Measurements from ENCODE around the gene KCNQ1. TPM values are rescaled to one million over a fixed set of nuclear protein-coding genes. Genes with fewer than 3 reads are reported as not detected.

The KCNQ1 gene
- total RNA-seq, 3 donors from 2014 or later (not counting 1 experiment from before 2014, with no cell fraction given): 1.9 to 7.8 (median 3.3) TPM

- intact Hi-C loops (cut with micrococcal nuclease): no loop called here
- no peaks in the 10 kb centered on the region for H3K36me3 ChIP-seq (ENCODE audit: control insufficient read depth, insufficient read depth, low read length)
- H3K27ac ChIP-seq (ENCODE audit: low read length): no peak overlapping the region
- Mint-ChIP-seq H3K36me3 (no peaks in the 10 kb centered on the region), H3K27ac (no peak overlapping the region), H3K9me3 (no peaks in the 10 kb centered on the region), H3K4me1 (no peaks in the 10 kb centered on the region), H3K27me3 (ENCODE audit: low read depth in 2 of 2) (no peaks in the 10 kb centered on the region), H3K4me3 (no peak overlapping the region)
- H3K9me3 ChIP-seq (ENCODE audit: control insufficient read depth, insufficient read depth, low read length): no peaks in the 10 kb centered on the region
- H3K4me1 ChIP-seq (ENCODE audit: control insufficient read depth, insufficient read depth, low read length): no peaks in the 10 kb centered on the region
- no peak overlapping the region for H3K4me3 ChIP-seq (ENCODE audit: low read length)
- ATAC-seq (no peak), DNase-seq (no peak)
- no peaks in the 10 kb centered on the region for H3K27me3 ChIP-seq (ENCODE audit: control insufficient read depth, insufficient read depth, low read length)
- no peak for TF ChIP-seq CTCF (IDR thresholded peaks at IDR 0.05)
- 92% methylated on average over 7 of the region's 7 CpGs for WGBS (ENCODE audit: insufficient coverage)
These were observed 241.8 kb downstream of the KCNQ1 start for GRCh38 chr11:2686360-2687222.

DNA sequence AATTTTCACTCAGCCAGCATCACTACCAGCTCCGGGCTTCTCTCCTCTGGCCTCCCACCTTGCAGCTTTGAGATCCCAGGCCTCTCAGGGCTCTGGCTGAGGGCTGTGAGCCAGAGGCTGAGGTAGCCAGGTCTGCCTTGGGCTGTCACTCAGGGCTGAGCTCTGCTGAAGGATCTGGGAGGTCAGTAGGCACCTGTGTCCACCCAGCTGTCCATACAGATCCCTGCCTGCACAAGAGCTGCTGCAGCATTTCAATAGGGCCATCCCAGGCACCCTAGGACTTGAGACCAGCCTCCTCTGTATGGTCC lies 242.4 kb downstream of the KCNQ1 start:
- ATAC-seq (no peak), DNase-seq (no peak)
- Histone ChIP-seq H3K9me3 (ENCODE audit: control insufficient read depth, insufficient read depth, low read length) (no peaks in the 10 kb centered on the region), H3K4me3 (ENCODE audit: low read length) (no peak overlapping the region), H3K36me3 (ENCODE audit: control insufficient read depth, insufficient read depth, low read length) (no peaks in the 10 kb centered on the region), H3K27ac (ENCODE audit: low read length) (no peak overlapping the region), H3K4me1 (ENCODE audit: control insufficient read depth, insufficient read depth, low read length) (no peaks in the 10 kb centered on the region), H3K27me3 (ENCODE audit: control insufficient read depth, insufficient read depth, low read length) (no peaks in the 10 kb centered on the region)
- no peaks in the 10 kb centered on the region for H3K4me1 Mint-ChIP-seq
- no peak overlapping the region for H3K4me3 Mint-ChIP-seq
- no peak for TF ChIP-seq CTCF (IDR thresholded peaks at IDR 0.05)
- 100% methylated on average over 1 of the region's 1 CpG for WGBS (ENCODE audit: insufficient coverage)
- H3K27ac Mint-ChIP-seq: no peak overlapping the region
- no peaks in the 10 kb centered on the region for H3K36me3 Mint-ChIP-seq
- intact Hi-C loops (cut with micrococcal nuclease): no loop called here
- no peaks in the 10 kb centered on the region for H3K9me3 Mint-ChIP-seq
- no peaks in the 10 kb centered on the region for H3K27me3 Mint-ChIP-seq (ENCODE audit: low read depth in 2 of 2)

DNA sequence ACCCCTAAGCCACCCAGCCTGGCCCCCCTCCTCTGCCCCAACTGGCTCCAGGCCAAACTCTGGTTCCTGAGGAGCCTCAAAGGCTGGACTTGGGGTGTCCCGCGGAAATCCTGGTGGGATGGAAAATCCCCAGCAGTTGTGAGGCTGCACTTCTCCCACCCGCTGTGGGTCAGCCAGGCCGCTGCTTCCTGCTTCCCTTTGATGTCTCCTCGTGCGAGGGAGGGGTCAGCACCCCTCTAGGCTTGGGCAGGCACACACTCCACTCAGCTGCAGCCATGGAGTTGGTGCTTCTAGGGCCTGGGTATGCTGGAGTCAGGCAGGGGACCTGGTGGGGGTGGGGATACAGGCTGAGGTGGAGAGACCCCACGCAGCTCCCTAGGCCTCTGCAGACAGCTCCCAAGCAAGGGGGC lies 243.0 kb downstream of the KCNQ1 start:
- intact Hi-C loops (cut with micrococcal nuclease): no loop called here
- no peaks in the 10 kb centered on the region for H3K27me3 Mint-ChIP-seq (ENCODE audit: low read depth in 2 of 2)
- ATAC-seq: no peak
- Histone ChIP-seq H3K27me3 (ENCODE audit: control insufficient read depth, insufficient read depth, low read length) (no peaks in the 10 kb centered on the region), H3K4me1 (ENCODE audit: control insufficient read depth, insufficient read depth, low read length) (no peaks in the 10 kb centered on the region), H3K36me3 (ENCODE audit: control insufficient read depth, insufficient read depth, low read length) (no peaks in the 10 kb centered on the region), H3K9me3 (ENCODE audit: control insufficient read depth, insufficient read depth, low read length) (no peaks in the 10 kb centered on the region), H3K27ac (ENCODE audit: low read length) (no peak overlapping the region), H3K4me3 (ENCODE audit: low read length) (no peak overlapping the region)
- H3K9me3 Mint-ChIP-seq: no peaks in the 10 kb centered on the region
- WGBS (ENCODE audit: insufficient coverage): 68% methylated on average over 7 of the region's 7 CpGs
- no peak for TF ChIP-seq CTCF (IDR thresholded peaks at IDR 0.05)
- DNase-seq: no peak
- no peaks in the 10 kb centered on the region for H3K36me3 Mint-ChIP-seq
- H3K4me1 Mint-ChIP-seq: no peaks in the 10 kb centered on the region
- no peak overlapping the region for H3K4me3 Mint-ChIP-seq
- H3K27ac Mint-ChIP-seq: no peak overlapping the region
